ENCODE measurements around the gene IFNL3.

Gene IFNL3

GRCh38 chr19:39212375-39212742, 32.4 kb downstream of the IFNL3 start:
- DNase-seq, result peak; percentile 48

GRCh38 chr19:39211731-39212374, 33.0 kb downstream of the IFNL3 start:
- DNase-seq, result no peak

GRCh38 chr19:39209196-39209595, 35.6 kb downstream of the IFNL3 start:
- no peak for DNase-seq

GRCh38 chr19:39208175-39208795, 36.5 kb downstream of the IFNL3 start:
- no peak for DNase-seq

GRCh38 chr19:39207293-39207836, 37.4 kb downstream of the IFNL3 start:
- no peak for DNase-seq

- no peak for DNase-seq
Measured at GRCh38 chr19:39206122-39206521, 38.7 kb downstream of the IFNL3 start.

GRCh38 chr19:39205449-39205764, 39.4 kb downstream of the IFNL3 start:
- DNase-seq, result no peak

- no peak for DNase-seq
Measured at GRCh38 chr19:39203372-39204341, 41.1 kb downstream of the IFNL3 start, which contains the start of gene SYCN. Gene SYCN (minus strand): TSS chr19:39204263. CDS start chr19:39204254, 9 bp downstream.

GRCh38 chr19:39202998-39203355, 41.8 kb downstream of the IFNL3 start:
- DNase-seq, result no peak

GRCh38 chr19:39200803-39201115, 44.0 kb downstream of the IFNL3 start:
- no peak for DNase-seq

GRCh38 chr19:39200066-39200802, 44.6 kb downstream of the IFNL3 start:
- DNase-seq, result no peak

- no peak for DNase-seq
Measured at GRCh38 chr19:39199025-39199424, 45.8 kb downstream of the IFNL3 start.

GRCh38 chr19:39197808-39198207, 47.0 kb downstream of the IFNL3 start:
- DNase-seq, result no peak

GRCh38 chr19:39196860-39197562, 47.8 kb downstream of the IFNL3 start, which contains the start of gene NCCRP1:
Gene NCCRP1 (plus strand): TSS chr19:39196964. CDS start chr19:39196983, 19 bp downstream.
- no peak for DNase-seq

- no peak for DNase-seq
Measured at GRCh38 chr19:39196320-39196719, 48.5 kb downstream of the IFNL3 start.

GRCh38 chr19:39195755-39196154, 49.1 kb downstream of the IFNL3 start:
- DNase-seq, result peak; percentile 8

- DNase-seq, result no peak
Measured at GRCh38 chr19:39194832-39195542, 49.8 kb downstream of the IFNL3 start.

GRCh38 chr19:39193803-39194202, 51.0 kb downstream of the IFNL3 start:
- no peak for DNase-seq
